H1 (cell line): ENCODE data around the gene GAMT. TPM values are rescaled to one million over a fixed set of nuclear protein-coding genes. Genes with fewer than 3 reads are reported as not detected.
A peak's percentile ranks its signal among the peaks of the same experiment; 100 is the strongest.

Experiments
- ASH2L ChIP-seq: fragments of 200-600, 300-600 bp; sonication (generic); IDR thresholded peaks from one replicate; pipeline ENCODE4 v1.7.1; 2017; ENCODE audit warnings: low read length
- BRCA1 ChIP-seq: IDR thresholded peaks from 2 replicates; pipeline ENCODE4 v1.6.1; 2012; ENCODE audit warnings: low read depth, low read length, improper control_type of control experiment
- E2F6 ChIP-seq: IDR thresholded peaks from 2 replicates; pipeline ENCODE4 v1.6.1; 2012; ENCODE audit warnings: inconsistent platforms
- EP300 ChIP-seq, 2 experiments: IDR thresholded peaks; 1 replicate in 1 of 2; 2 replicates in 1 of 2; pipeline ENCODE4 v1.6.1; 2011 to 2012; ENCODE audit warnings: low read depth in 2 of 2, low read length in 2 of 2, mild to moderate bottlenecking in 2 of 2, borderline replicate concordance in 1 of 2, inconsistent platforms in 1 of 2, moderate library complexity in 1 of 2
- GABPA ChIP-seq: IDR thresholded peaks from 2 replicates; pipeline ENCODE4 v1.6.1; 2011; ENCODE audit warnings: mild to moderate bottlenecking, low read length, moderate library complexity, borderline replicate concordance; ENCODE audit not compliant: insufficient read depth
- HDAC2 ChIP-seq, 2 experiments: fragments of 300-600 bp in 1 of 2; sonication (generic) in 1 of 2; IDR thresholded peaks; 2 replicates each; pipeline ENCODE4 v1.6.1; 2011 to 2012; ENCODE audit warnings: low read depth in 2 of 2, low read length in 2 of 2, mild to moderate bottlenecking in 2 of 2, moderate library complexity in 2 of 2, borderline replicate concordance in 1 of 2, inconsistent platforms in 1 of 2
- KDM4A ChIP-seq: IDR thresholded peaks from one replicate; pipeline ENCODE4 v1.7.1; 2012; ENCODE audit warnings: low read depth, mild to moderate bottlenecking, moderate library complexity, low read length, inconsistent platforms; ENCODE audit not compliant: severe bottlenecking
- NANOG ChIP-seq: IDR thresholded peaks from 2 replicates; pipeline ENCODE4 v1.6.1; 2011; ENCODE audit warnings: low read length, low read depth, mild to moderate bottlenecking, inconsistent platforms; ENCODE audit not compliant: insufficient read depth, poor library complexity, severe bottlenecking
- PHF8 ChIP-seq: fragments of 200-600 bp; sonication (generic); conservative IDR thresholded peaks from 2 replicates; pipeline ENCODE4 v1.7.1; 2012; ENCODE audit warnings: low read depth, mild to moderate bottlenecking, inconsistent platforms, low read length, moderate library complexity
- RFX5 ChIP-seq: IDR thresholded peaks from 2 replicates; pipeline ENCODE4 v1.6.1; 2011; ENCODE audit warnings: low read depth, low read length, improper control_type of control experiment, borderline replicate concordance
- RNF2 ChIP-seq: fragments of 200-900, 300-1000 bp; sonication (generic); IDR thresholded peaks from 2 replicates; pipeline ENCODE4 v1.7.1; 2016; ENCODE audit warnings: borderline replicate concordance, low read depth, mild to moderate bottlenecking, antibody characterized with exemption, low read length; ENCODE audit not compliant: poor library complexity, severe bottlenecking; ENCODE audit errors: missing control alignments
- SIN3A ChIP-seq, 2 experiments: IDR thresholded peaks in 1 of 2; conservative IDR thresholded peaks in 1 of 2; 2 replicates each; pipeline ENCODE4 v1.6.1; 2011 to 2012; ENCODE audit warnings: low read length in 2 of 2, improper control_type of control experiment in 1 of 2, low read depth in 1 of 2, mild to moderate bottlenecking in 1 of 2
- SUZ12 ChIP-seq: fragments of 200-600 bp; sonication (generic); IDR thresholded peaks from 2 replicates; pipeline ENCODE4 v1.6.1; 2012; ENCODE audit warnings: mild to moderate bottlenecking, inconsistent platforms, low read length, moderate library complexity, mixed read lengths
- polyA plus RNA-seq, 7 experiments: library from polyadenylated mRNA; depleted of rRNA in 3 of 7; stranded (reverse) in 5 of 7; unstranded in 2 of 7; fragments of >200 nt in 5 of 7; fragments of 200-250 nt in 2 of 7; gene quantifications; 1 replicate in 5 of 7; 2 replicates in 1 of 7; 4 replicates in 1 of 7; pipeline versions ENCODE4 v1.2.1 to v1.2.3, GENCODE V29; 2011 to 2013; ENCODE audit warnings: missing spikeins in 2 of 7, mixed read lengths in 2 of 7
- total RNA-seq: library from RNA; stranded (reverse); fragmentation: NEBNext Ultra II Directional; extraction: Animal tissue kit (Norgen Biotek cat#: 25700); gene quantifications from 2 replicates; pipeline ENCODE4 v1.2.1, GENCODE V29; 2021

GAMT gene
- total and polyA plus RNA-seq, 2 of the 8 experiments (the other 6 are each of a cell fraction or from before 2014, with no cell fraction given): 17.2 to 35.6 TPM

- TF ChIP-seq RNF2: no peak
- peak; percentile 46; the same call in 1 of the 2 replicates for TF ChIP-seq PHF8
- peak; percentile 88 for TF ChIP-seq KDM4A
- TF ChIP-seq EP300 (IDR thresholded peaks at IDR 0.05; ENCODE audit: borderline replicate concordance in 1 of 2, low read depth in 2 of 2, low read length in 2 of 2): no peak
- no peak for TF ChIP-seq E2F6
- TF ChIP-seq RFX5: no peak
- peak; percentile 37; the same call in 1 of the 2 replicates for TF ChIP-seq SUZ12
- TF ChIP-seq SIN3A (conservative IDR thresholded peaks at IDR 0.05 in 1 of 2, IDR thresholded peaks at IDR 0.05 in 1 of 2; ENCODE audit: low read depth in 1 of 2, low read length in 2 of 2): 0 out of 4 replicates have a peak, but pooled peaks of 1 of the 2 experiments have one; percentile 29
- TF ChIP-seq BRCA1: no peak
- no peak for TF ChIP-seq NANOG
- peak; percentile 49 to 58; a peak in 2 of 4 replicates for TF ChIP-seq HDAC2 (IDR thresholded peaks at IDR 0.05; ENCODE audit: borderline replicate concordance in 1 of 2, low read depth in 2 of 2, low read length in 2 of 2)
- TF ChIP-seq ASH2L: peak; percentile 22
- TF ChIP-seq GABPA: peak; percentile 46; the same call in 1 of the 2 replicates
Measured at GRCh38 chr19:1401138-1401888, at the start of gene GAMT (continued).
